GM23248 (cell line): ENCODE results near the gene IZUMO4. TPM values are rescaled to one million over a fixed set of nuclear protein-coding genes. Genes with fewer than 3 reads are reported as not detected.

Experiments
- DNase-seq: peaks from one replicate; pipeline ENCODE4 v3.0.0-alpha.2; 2015
- H2AFZ ChIP-seq: fragments of 200-600 bp; sonication (generic); 2 replicates; pipeline ENCODE4 v1.6.1; 2016; ENCODE audit warnings: antibody characterized with exemption
- H3F3A ChIP-seq: fragments of 200-600 bp; sonication (generic); 2 replicates; pipeline ENCODE4 v1.6.1; 2016; ENCODE audit warnings: mild to moderate bottlenecking, antibody characterized with exemption, mixed run types; ENCODE audit not compliant: insufficient read depth
- H3K27ac ChIP-seq: fragments of 200-600 bp; sonication (generic); 2 replicates; pipeline ENCODE4 v1.5.1; 2016; ENCODE audit warnings: mild to moderate bottlenecking
- H3K27me3 ChIP-seq: fragments of 200-600 bp; sonication (generic); replicated peaks from 2 replicates; pipeline ENCODE4 v1.6.1; 2016; ENCODE audit warnings: mild to moderate bottlenecking; ENCODE audit not compliant: insufficient read depth
- H3K36me3 ChIP-seq: fragments of 200-600 bp; sonication (generic); 2 replicates; pipeline ENCODE4 v1.6.1; 2016; ENCODE audit warnings: low read depth, mild to moderate bottlenecking
- H3K4me1 ChIP-seq: fragments of 200-600 bp; sonication (generic); 2 replicates; pipeline ENCODE4 v1.6.1; 2016; ENCODE audit warnings: mild to moderate bottlenecking; ENCODE audit not compliant: insufficient read depth
- H3K4me2 ChIP-seq: fragments of 200-600 bp; sonication (generic); one replicate; pipeline ENCODE4 v1.6.1; 2016; ENCODE audit warnings: mild to moderate bottlenecking; ENCODE audit not compliant: unreplicated experiment
- H3K4me3 ChIP-seq: fragments of 200-600 bp; sonication (generic); 2 replicates; pipeline ENCODE4 v1.5.1; 2016; ENCODE audit warnings: mild to moderate bottlenecking
- H3K79me2 ChIP-seq: fragments of 200-600 bp; sonication (generic); 2 replicates; pipeline ENCODE4 v1.6.1; 2016; ENCODE audit warnings: mild to moderate bottlenecking; ENCODE audit not compliant: insufficient read depth
- H3K9ac ChIP-seq: fragments of 200-600 bp; sonication (generic); 2 replicates; pipeline ENCODE4 v1.6.1; 2016; ENCODE audit warnings: mild to moderate bottlenecking
- H3K9me2 ChIP-seq: fragments of 200-600 bp; sonication (generic); 2 replicates; pipeline ENCODE4 v1.6.1; 2016; ENCODE audit warnings: mixed run types, mild to moderate bottlenecking, moderate library complexity; ENCODE audit not compliant: insufficient read depth
- H3K9me3 ChIP-seq: fragments of 200-600 bp; sonication (generic); one replicate; pipeline ENCODE4 v1.6.1; 2017; ENCODE audit warnings: low read depth
- H4K20me1 ChIP-seq: fragments of 200-600 bp; sonication (generic); 2 replicates; pipeline ENCODE4 v1.6.0; 2016; ENCODE audit not compliant: insufficient read depth
- EZH2 ChIP-seq: fragments of 200-600 bp; sonication (generic); IDR thresholded peaks from 2 replicates; pipeline ENCODE4 v1.6.1; 2018; ENCODE audit warnings: antibody characterized with exemption, mild to moderate bottlenecking; ENCODE audit not compliant: insufficient read depth, poor library complexity, severe bottlenecking
- EZH2phosphoT487 ChIP-seq: fragments of 200-600 bp; sonication (generic); IDR thresholded peaks from 2 replicates; pipeline ENCODE4 v1.6.1; 2018; ENCODE audit warnings: antibody characterized with exemption, moderate library complexity, mild to moderate bottlenecking, low read depth; ENCODE audit not compliant: insufficient read depth
- WGBS, 2 experiments: methylation state at CpG; one replicate each; pipeline ENCODE4 v1.1.6; 2015 to 2017; ENCODE audit warnings: low lambda C conversion rate in 2 of 2, low coverage in 1 of 2; ENCODE audit errors: missing lambda C conversion rate in 2 of 2; 5-methylcytosine and 5-hydroxymethylcytosine counted together
- in situ Hi-C: fragments of 300-500 bp; cut with MboI; formaldehyde crosslinking; loops from 2 replicates; pipeline ENCODE4 v1.15.0; 2020
- polyA plus RNA-seq: library from polyadenylated mRNA; unstranded; fragments of >200 nt; fragmentation: Nextera tagmentation; extraction: Ambion mirVana; gene quantifications from 2 replicates; pipeline ENCODE4 v1.2.1, GENCODE V29; 2016
- total RNA-seq: library from RNA; depleted of rRNA; stranded (reverse); fragments of >200 nt; shearing (Covaris generic); gene quantifications from 2 replicates; pipeline ENCODE4 v1.2.3, GENCODE V29; 2014

Gene IZUMO4
- total and polyA plus RNA-seq, 2 experiments from 2014 or later = 0.89 to 1.6 TPM

GRCh38 chr19:2097886-2098327 lies 1.2 kb downstream of the IZUMO4 start:
- in situ Hi-C loops = no loop called here
- Histone ChIP-seq H3K4me3 (no peak overlapping the region), H3K9me3 (no peaks in the 10 kb centered on the region), H3K27me3 (no peaks in the 10 kb centered on the region), H3K79me2 (peaks cover 51% of the 10 kb centered on the region), H3K4me2 (no peak overlapping the region), H4K20me1 (no peaks in the 10 kb centered on the region), H3K36me3 (peaks cover 3% of the 10 kb centered on the region; the same call in 1 of the 2 replicates), H3F3A (peaks cover 14% of the 10 kb centered on the region), H2AFZ (no peak overlapping the region), H3K9ac (no peak overlapping the region), H3K9me2 (no peaks in the 10 kb centered on the region), H3K27ac (no peak overlapping the region), H3K4me1 (no peaks in the 10 kb centered on the region)
- no peak for DNase-seq
- 88 to 90% methylated on average over 23 of the region's 23 CpGs for WGBS, 2 experiments
- no peak for TF ChIP-seq EZH2phosphoT487
- no peak for TF ChIP-seq EZH2

DNA sequence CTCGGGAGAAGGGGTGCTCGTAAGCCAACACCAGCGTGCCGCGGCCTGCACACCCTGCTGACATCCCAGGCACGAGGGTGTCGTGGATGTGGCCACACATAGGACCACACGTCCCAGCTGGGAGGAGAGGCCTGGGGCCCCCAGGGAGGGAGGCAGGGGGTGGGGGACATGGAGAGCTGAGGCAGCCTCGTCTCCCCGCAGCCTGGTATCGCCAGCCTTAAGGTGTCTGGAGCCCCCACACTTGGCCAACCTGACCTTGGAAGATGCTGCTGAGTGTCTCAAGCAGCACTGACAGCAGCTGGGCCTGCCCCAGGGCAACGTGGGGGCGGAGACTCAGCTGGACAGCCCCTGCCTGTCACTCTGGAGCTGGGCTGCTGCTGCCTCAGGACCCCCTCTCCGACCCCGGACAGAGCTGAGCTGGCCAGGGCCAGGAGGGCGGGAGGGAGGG lies 2.4 kb downstream of the IZUMO4 start:
- WGBS, 2 experiments = 52 to 62% methylated on average over 6 to 16 of the region's 16 CpGs
- Histone ChIP-seq H3K4me1 (no peaks in the 10 kb centered on the region), H3F3A (peaks cover 5% of the 10 kb centered on the region; the same call in 1 of the 2 replicates), H3K27me3 (no peaks in the 10 kb centered on the region), H3K79me2 (peaks cover 51% of the 10 kb centered on the region), H3K36me3 (peaks cover 3% of the 10 kb centered on the region; the same call in 1 of the 2 replicates), H3K9me2 (no peaks in the 10 kb centered on the region), H3K4me3 (no peak overlapping the region), H3K4me2 (no peak overlapping the region), H3K27ac (no peak overlapping the region), H3K9ac (no peak overlapping the region), H4K20me1 (no peaks in the 10 kb centered on the region), H3K9me3 (no peaks in the 10 kb centered on the region), H2AFZ (no peak overlapping the region)
- in situ Hi-C loops = no loop called here
- no peak for DNase-seq
- TF ChIP-seq EZH2phosphoT487 = no peak
- TF ChIP-seq EZH2 = no peak

DNA sequence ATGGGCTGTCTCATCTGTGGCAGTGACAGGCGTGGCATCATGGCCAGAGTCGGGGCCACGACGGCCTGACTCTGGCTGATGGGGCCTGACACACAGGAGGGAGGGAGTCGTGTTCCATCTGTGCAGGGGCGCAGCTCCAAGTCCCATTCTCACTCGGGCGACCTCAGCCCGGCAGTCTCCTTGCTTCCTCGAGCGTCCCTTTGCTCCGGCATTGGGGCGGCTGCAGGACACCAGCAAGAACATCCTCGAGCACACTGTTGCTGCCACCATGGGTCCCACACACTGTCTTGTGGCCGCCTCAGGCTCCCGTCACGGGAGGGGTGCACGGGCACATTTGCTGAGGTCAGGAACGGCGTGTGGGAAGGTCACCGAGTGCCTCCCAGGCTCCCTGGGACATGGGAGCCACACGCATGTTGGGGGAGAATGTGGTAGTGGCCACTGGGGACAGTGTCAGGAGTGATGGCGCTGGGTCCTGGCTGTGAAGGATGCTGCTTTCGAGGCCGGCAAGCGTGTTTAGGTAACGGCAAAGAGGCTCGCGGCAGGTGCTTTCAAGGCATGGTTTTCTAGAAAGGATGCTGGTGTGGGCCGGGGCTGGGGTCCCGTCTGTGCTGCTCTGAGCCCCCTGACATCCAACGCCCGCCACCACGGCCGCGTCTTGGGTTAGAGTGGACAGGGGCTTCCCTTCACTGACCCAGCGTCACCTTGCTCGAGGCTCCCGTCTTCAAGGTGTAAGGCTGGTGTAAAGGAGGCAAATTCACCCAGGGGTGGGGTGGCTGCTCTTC lies 3.4 kb downstream of the IZUMO4 start:
- no peaks in the 10 kb centered on the region for H3K27me3 ChIP-seq
- H3K4me3 ChIP-seq = no peak overlapping the region
- H3F3A ChIP-seq = no peaks in the 10 kb centered on the region
- H3K4me1 ChIP-seq = no peaks in the 10 kb centered on the region
- H4K20me1 ChIP-seq = no peaks in the 10 kb centered on the region
- H3K9ac ChIP-seq = no peak overlapping the region
- H3K27ac ChIP-seq = no peak overlapping the region
- 85 to 89% methylated on average over 37 to 39 of the region's 39 CpGs for WGBS, 2 experiments
- no peak overlapping the region for H3K4me2 ChIP-seq
- no peak for TF ChIP-seq EZH2phosphoT487
- TF ChIP-seq EZH2 = no peak
- H3K9me2 ChIP-seq = no peaks in the 10 kb centered on the region
- DNase-seq = no peak
- H2AFZ ChIP-seq = no peak overlapping the region
- no peaks in the 10 kb centered on the region for H3K9me3 ChIP-seq
- in situ Hi-C loops = no loop called here
- peaks cover 51% of the 10 kb centered on the region for H3K79me2 ChIP-seq
- peaks cover 3% of the 10 kb centered on the region; the same call in 1 of the 2 replicates for H3K36me3 ChIP-seq

DNA sequence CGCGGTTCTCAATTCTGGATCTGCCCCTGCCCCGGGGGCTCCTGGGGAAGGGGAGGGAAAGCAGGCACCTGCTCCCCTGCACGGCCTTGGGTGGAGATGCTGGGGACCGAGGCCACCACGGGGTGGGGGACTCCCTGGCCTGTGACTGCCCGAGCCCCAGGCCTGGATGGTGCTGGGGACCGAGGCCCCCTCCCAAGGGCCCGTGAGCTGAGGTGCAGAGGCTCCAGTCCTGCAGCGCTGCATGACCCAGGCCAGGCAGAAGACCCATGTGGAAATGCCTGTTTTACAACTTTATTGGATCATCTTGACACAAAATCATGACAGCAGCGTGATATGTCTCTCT lies 4.0 kb downstream of the IZUMO4 start:
- H3K9me3 ChIP-seq = no peaks in the 10 kb centered on the region
- WGBS, 2 experiments = 90 to 91% methylated on average over 10 to 11 of the region's 11 CpGs
- H3K4me2 ChIP-seq = no peak overlapping the region
- peaks cover 3% of the 10 kb centered on the region; the same call in 1 of the 2 replicates for H3K36me3 ChIP-seq
- in situ Hi-C loops = no loop called here
- no peaks in the 10 kb centered on the region for H3F3A ChIP-seq
- H4K20me1 ChIP-seq = no peaks in the 10 kb centered on the region
- H2AFZ ChIP-seq = no peak overlapping the region
- H3K9me2 ChIP-seq = no peaks in the 10 kb centered on the region
- peaks cover 51% of the 10 kb centered on the region for H3K79me2 ChIP-seq
- no peak overlapping the region for H3K4me3 ChIP-seq
- no peak for DNase-seq
- no peaks in the 10 kb centered on the region for H3K4me1 ChIP-seq
- TF ChIP-seq EZH2phosphoT487 (no peak), EZH2 (no peak)
- H3K27ac ChIP-seq = no peak overlapping the region
- no peaks in the 10 kb centered on the region for H3K27me3 ChIP-seq
- no peak overlapping the region for H3K9ac ChIP-seq
